Activated B cell treated with CpG ODN at 0.5 μM for 24 hours (primary cell): ENCODE data around the gene ANKRD11. TPM values are rescaled to one million over a fixed set of nuclear protein-coding genes. Genes with fewer than 3 reads are reported as not detected.
"Not testable (repeated sequence)": the region's sequence is repeated elsewhere in the genome, so short reads cannot be mapped to it uniquely, and the experiment has no call there.

Experiments used
- ATAC-seq: fragments of 200-7000 bp; cut with Tn5 transposase; one replicate; pipeline ENCODE4 v1.10.0; 2021; ENCODE audit warnings: low read depth, mild to moderate bottlenecking, moderate library complexity
- CTCF ChIA-PET: fragments of 350-600 bp; sonication (Branson Sonifier 250); formaldehyde crosslinking; loops from one replicate; lab custom pipeline; 2021; ENCODE audit warnings: antibody characterized with exemption; lab: Charles Lee
- POLR2A ChIA-PET: fragments of 350-600 bp; sonication (Branson Sonifier 250); formaldehyde crosslinking; loops from one replicate; lab custom pipeline; 2021; ENCODE audit warnings: antibody characterized with exemption; lab: Charles Lee
- DNase-seq: peaks from one replicate; pipeline ENCODE4 v3.0.0; 2022
- H3K27ac Mint-ChIP-seq: one replicate; pipeline ENCODE4 v1.8.0; 2020; ENCODE audit warnings: mixed read lengths
- H3K27me3 Mint-ChIP-seq: one replicate; pipeline ENCODE4 v1.8.0; 2021; ENCODE audit warnings: mixed read lengths
- H3K36me3 Mint-ChIP-seq: one replicate; pipeline ENCODE4 v1.8.0; 2021; ENCODE audit warnings: low read depth, mixed read lengths
- H3K4me1 Mint-ChIP-seq: one replicate; pipeline ENCODE4 v1.8.0; 2021; ENCODE audit warnings: mixed read lengths
- H3K4me3 Mint-ChIP-seq: one replicate; pipeline ENCODE4 v1.8.0; 2020; ENCODE audit warnings: mild to moderate bottlenecking, mixed read lengths
- H3K9me3 Mint-ChIP-seq: one replicate; pipeline ENCODE4 v1.8.0; 2020; ENCODE audit warnings: mixed read lengths
- CTCF ChIP-seq: fragments of 200-600 bp; IDR thresholded peaks from one replicate; pipeline ENCODE4 v1.8.0; 2022; ENCODE audit warnings: antibody characterized with exemption, mild to moderate bottlenecking
- intact Hi-C: fragments of 100-400 bp; cut with micrococcal nuclease; formaldehyde crosslinking; loops from one replicate; pipeline ENCODE4 v1.15.1; 2024
- total RNA-seq: library from RNA; stranded (reverse); gene quantifications from 2 replicates; pipeline ENCODE4 v1.2.3, GENCODE V29; 2022

Gene ANKRD11
- total RNA-seq, 1 donor from 2014 or later, result 243 TPM

GRCh38 chr16:89270666-89271345 lies 219.6 kb downstream of the ANKRD11 start:
- no peaks in the 10 kb centered on the region for H3K4me1 Mint-ChIP-seq
- no peak for TF ChIP-seq CTCF
- intact Hi-C loops, result no loop called here
- H3K27me3 Mint-ChIP-seq, result no peaks in the 10 kb centered on the region
- H3K4me3 Mint-ChIP-seq, result no peak overlapping the region
- H3K9me3 Mint-ChIP-seq, result no peaks in the 10 kb centered on the region
- DNase-seq (no peak), ATAC-seq (no peak)
- no peak overlapping the region for H3K27ac Mint-ChIP-seq
- POLR2A ChIA-PET, result interaction anchor here (0.6 kb wide), 1 partner anchor 37 kb away, joined by 3 read pairs; no protein-coding TSS in a partner anchor
- peaks cover 84% of the 10 kb centered on the region for H3K36me3 Mint-ChIP-seq
- CTCF ChIA-PET, result no interaction called here

GRCh38 chr16:89269805-89270665 lies 220.3 kb downstream of the ANKRD11 start:
- ATAC-seq (no peak), DNase-seq (no peak)
- no peak for TF ChIP-seq CTCF
- peaks cover 84% of the 10 kb centered on the region for H3K36me3 Mint-ChIP-seq
- H3K27me3 Mint-ChIP-seq, result no peaks in the 10 kb centered on the region
- H3K4me3 Mint-ChIP-seq, result no peak overlapping the region
- POLR2A ChIA-PET, result no interaction called here
- no peak overlapping the region for H3K27ac Mint-ChIP-seq
- intact Hi-C loops, result no loop called here
- H3K9me3 Mint-ChIP-seq, result no peaks in the 10 kb centered on the region
- H3K4me1 Mint-ChIP-seq, result no peaks in the 10 kb centered on the region
- CTCF ChIA-PET, result no interaction called here

GRCh38 chr16:89268987-89269735 lies 221.2 kb downstream of the ANKRD11 start:
- no peaks in the 10 kb centered on the region for H3K27me3 Mint-ChIP-seq
- no peaks in the 10 kb centered on the region for H3K4me1 Mint-ChIP-seq
- intact Hi-C loops, result no loop called here
- H3K4me3 Mint-ChIP-seq, result no peak overlapping the region
- no peak for DNase-seq
- CTCF ChIA-PET, result no interaction called here
- H3K27ac Mint-ChIP-seq, result no peak overlapping the region
- no peaks in the 10 kb centered on the region for H3K9me3 Mint-ChIP-seq
- POLR2A ChIA-PET, result no interaction called here
- no peak for TF ChIP-seq CTCF
- no peak for ATAC-seq
- H3K36me3 Mint-ChIP-seq, result peaks cover 77% of the 10 kb centered on the region

GRCh38 chr16:89268585-89268984 lies 221.8 kb downstream of the ANKRD11 start:
- CTCF ChIA-PET, result no interaction called here
- peaks cover 71% of the 10 kb centered on the region for H3K36me3 Mint-ChIP-seq
- no peaks in the 10 kb centered on the region for H3K27me3 Mint-ChIP-seq
- H3K27ac Mint-ChIP-seq, result no peak overlapping the region
- H3K4me1 Mint-ChIP-seq, result no peaks in the 10 kb centered on the region
- ATAC-seq (no peak), DNase-seq (no peak)
- no peaks in the 10 kb centered on the region for H3K9me3 Mint-ChIP-seq
- no peak for TF ChIP-seq CTCF
- intact Hi-C loops, result no loop called here
- no peak overlapping the region for H3K4me3 Mint-ChIP-seq
- POLR2A ChIA-PET, result no interaction called here

- intact Hi-C loops, DNase-seq, H3K4me3 Mint-ChIP-seq, H3K27me3 Mint-ChIP-seq, CTCF ChIA-PET, H3K4me1 Mint-ChIP-seq, ATAC-seq, H3K27ac Mint-ChIP-seq, H3K9me3 Mint-ChIP-seq, POLR2A ChIA-PET: not testable (repeated sequence)
- H3K36me3 Mint-ChIP-seq, result peaks cover 63% of the 10 kb centered on the region
These were observed 222.6 kb downstream of the ANKRD11 start for GRCh38 chr16:89267746-89268145.
